HepG2 (cell line): ENCODE measurements around the gene NME4. TPM values are rescaled to one million over a fixed set of nuclear protein-coding genes. Genes with fewer than 3 reads are reported as not detected.

Source experiments
- CEBPB ChIP-seq: IDR thresholded peaks from 2 replicates; pipeline ENCODE4 v1.6.1; 2011; ENCODE audit warnings: low read depth, low read length, improper control_type of control experiment, borderline replicate concordance
- CEBPG ChIP-seq: IDR thresholded peaks from 2 replicates; pipeline ENCODE4 v1.6.1; 2016
- FOSL2 ChIP-seq: sonication (generic); formaldehyde crosslinking; IDR thresholded peaks from 2 replicates; pipeline ENCODE4 v1.4.0; 2020; ENCODE audit warnings: missing genetic modification reagents
- IRX3 ChIP-seq: sonication (generic); formaldehyde crosslinking; IDR thresholded peaks from 2 replicates; pipeline ENCODE4 v1.8.1; 2023; ENCODE audit warnings: mild to moderate bottlenecking, low read depth, missing genetic modification reagents, borderline replicate concordance
- KAT2B ChIP-seq: fragments of 150-350 bp; IDR thresholded peaks from 2 replicates; pipeline ENCODE4 v1.6.1; 2014; ENCODE audit warnings: low read depth, low read length, borderline replicate concordance
- MTA1 ChIP-seq: sonication (generic); formaldehyde crosslinking; IDR thresholded peaks from 2 replicates; pipeline ENCODE4 v1.4.0; 2020; ENCODE audit warnings: missing genetic modification reagents, mild to moderate bottlenecking, borderline replicate concordance
- NCOA5 ChIP-seq: sonication (generic); formaldehyde crosslinking; IDR thresholded peaks from 2 replicates; pipeline ENCODE4 v1.4.0; 2020; ENCODE audit warnings: missing genetic modification reagents
- NR2F2 ChIP-seq: IDR thresholded peaks from 2 replicates; pipeline ENCODE4 v1.6.1; 2012; ENCODE audit warnings: low read depth, inconsistent platforms, borderline replicate concordance
- POLR2G ChIP-seq: fragments of 200-400 bp; formaldehyde crosslinking; IDR thresholded peaks from 2 replicates; pipeline ENCODE4 v1.6.1; 2018; ENCODE audit warnings: mild to moderate bottlenecking, low read depth, low read length, moderate library complexity
- PRPF4 ChIP-seq: fragments of 200-400 bp; formaldehyde crosslinking; IDR thresholded peaks from 2 replicates; pipeline ENCODE4 v1.6.1; 2016; ENCODE audit warnings: low read length, low read depth; ENCODE audit not compliant: poor library complexity, severe bottlenecking
- SMAD9 ChIP-seq: sonication (generic); formaldehyde crosslinking; IDR thresholded peaks from 2 replicates; pipeline ENCODE4 v1.5.1; 2020; ENCODE audit warnings: mild to moderate bottlenecking, missing genetic modification reagents
- TBX2 ChIP-seq: sonication (generic); formaldehyde crosslinking; IDR thresholded peaks from 2 replicates; pipeline ENCODE4 v1.5.0; 2020; ENCODE audit warnings: missing genetic modification reagents, mild to moderate bottlenecking, borderline replicate concordance
- TFDP1 ChIP-seq: IDR thresholded peaks from 2 replicates; pipeline ENCODE4 v1.6.1; 2016; ENCODE audit warnings: missing compliant biosample characterization, missing genetic modification reagents, borderline replicate concordance
- THAP11 ChIP-seq: IDR thresholded peaks from 2 replicates; pipeline ENCODE4 v1.6.1; 2016; ENCODE audit warnings: missing biosample characterization, missing genetic modification reagents
- ZNF232 ChIP-seq: sonication (generic); formaldehyde crosslinking; IDR thresholded peaks from 2 replicates; pipeline ENCODE4 v1.4.0; 2020; ENCODE audit warnings: missing genetic modification reagents, borderline replicate concordance
- ZNF44 ChIP-seq: sonication (generic); formaldehyde crosslinking; IDR thresholded peaks from 2 replicates; pipeline ENCODE4 v1.5.1; 2020; ENCODE audit warnings: mild to moderate bottlenecking, missing genetic modification reagents
- ZNF547 ChIP-seq: sonication (generic); formaldehyde crosslinking; IDR thresholded peaks from 2 replicates; pipeline ENCODE4 v1.5.1; 2020; ENCODE audit warnings: mild to moderate bottlenecking, missing genetic modification reagents
- ZNF713 ChIP-seq: sonication (generic); formaldehyde crosslinking; IDR thresholded peaks from 2 replicates; pipeline ENCODE4 v1.4.0; 2020; ENCODE audit warnings: mild to moderate bottlenecking, missing genetic modification reagents
- ZNF792 ChIP-seq: IDR thresholded peaks from 2 replicates; pipeline ENCODE4 v1.6.1; 2016
- ZSCAN5A ChIP-seq: sonication (generic); formaldehyde crosslinking; IDR thresholded peaks from 2 replicates; pipeline ENCODE4 v1.8.0; 2022; ENCODE audit warnings: mild to moderate bottlenecking, missing genetic modification reagents, borderline replicate concordance
- polyA plus RNA-seq, 8 experiments: library from polyadenylated mRNA; depleted of rRNA in 3 of 8; stranded (reverse) in 7 of 8; unstranded in 1 of 8; fragments of >200 nt; fragmentation: Illumina TruSeq in 4 of 8; extraction: Trizol in 4 of 8; gene quantifications; 2 replicates each; pipeline versions ENCODE4 v1.2.1 to v1.2.3, GENCODE V29; 2011 to 2016; ENCODE audit warnings: low read depth in 4 of 8, missing spikeins in 1 of 8, mixed read lengths in 1 of 8; ENCODE audit not compliant: insufficient read depth in 1 of 8
- total RNA-seq, 5 experiments: library from RNA; depleted of rRNA; stranded (reverse); fragments of >200 nt; fragmentation: Illumina TruSeq; extraction: Trizol; gene quantifications; 2 replicates each; pipeline ENCODE4 v1.2.3, GENCODE V29; 2016; ENCODE audit warnings: low read depth in 1 of 5
- TF ChIP-seq, protein P1 (sequence below): sonication (generic); formaldehyde crosslinking; IDR thresholded peaks from 2 replicates; pipeline ENCODE4 v1.5.1; 2020; ENCODE audit warnings: mild to moderate bottlenecking, missing genetic modification reagents, moderate library complexity
- TF ChIP-seq, protein P2 (sequence below): sonication (generic); formaldehyde crosslinking; IDR thresholded peaks from 2 replicates; pipeline ENCODE4 v1.5.0; 2020; ENCODE audit warnings: mild to moderate bottlenecking, missing genetic modification reagents, borderline replicate concordance

NME4 gene
- total and polyA plus RNA-seq, 2 of the 13 experiments (the other 11 are each of a cell fraction or from before 2014, with no cell fraction given) = 121 to 263 TPM

DNA sequence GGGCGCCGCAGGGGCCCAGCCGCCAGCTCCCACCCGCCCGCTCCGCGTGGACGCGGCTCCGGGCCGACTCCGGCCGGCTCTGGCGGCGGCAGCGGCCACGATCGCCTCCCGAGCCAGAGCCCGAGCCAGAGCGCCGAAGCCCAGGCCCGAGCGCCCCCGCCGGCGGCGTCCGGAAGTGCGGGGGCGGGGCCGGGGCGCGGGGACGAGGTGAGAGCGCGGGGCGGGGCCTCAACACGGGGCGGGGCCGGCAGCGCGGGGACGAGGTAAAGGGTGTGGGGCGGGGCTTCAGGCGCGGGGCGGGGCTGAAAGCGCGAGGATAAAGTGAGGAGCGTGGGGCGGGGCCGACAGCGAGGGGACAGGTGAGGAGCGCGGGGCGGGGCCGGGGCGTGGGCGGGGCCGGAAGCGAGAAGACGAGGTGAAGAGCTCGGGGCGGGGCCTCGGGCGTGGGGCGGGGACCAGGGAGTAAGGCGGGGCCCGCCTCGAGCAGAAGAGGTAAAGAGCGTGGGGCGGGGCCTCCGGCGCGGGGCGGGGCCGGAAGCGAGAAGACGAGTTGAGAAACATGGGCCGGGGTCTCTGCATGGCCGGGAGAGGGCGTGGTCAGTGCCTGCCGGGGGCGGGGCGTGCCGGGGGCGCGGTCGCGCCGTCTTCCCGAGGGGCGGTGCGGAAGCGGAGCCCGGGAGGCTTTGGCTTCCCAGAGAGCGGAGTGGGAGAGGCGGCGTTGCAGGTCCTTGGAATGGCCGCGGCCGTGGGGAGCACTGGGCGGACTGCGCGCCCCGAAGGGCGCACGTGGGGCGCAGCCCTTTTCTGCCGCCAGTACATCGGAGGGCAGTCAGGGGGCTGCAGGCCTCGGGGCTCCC lies 44.2 kb upstream of the NME4 start, which contains the start of gene AXIN1 (continued):
- TF ChIP-seq IRX3 (CRISPR knock-in tag) = no peak
- no peak for TF ChIP-seq KAT2B
- no peak for TF ChIP-seq ZNF792
- TF ChIP-seq CEBPG (CRISPR knock-in tag) = no peak
- no peak; the same call in 1 of the 2 replicates for TF ChIP-seq TFDP1 (CRISPR knock-in tag)
- no peak for TF ChIP-seq SMAD9 (CRISPR knock-in tag)
- TF ChIP-seq, protein P1, sequence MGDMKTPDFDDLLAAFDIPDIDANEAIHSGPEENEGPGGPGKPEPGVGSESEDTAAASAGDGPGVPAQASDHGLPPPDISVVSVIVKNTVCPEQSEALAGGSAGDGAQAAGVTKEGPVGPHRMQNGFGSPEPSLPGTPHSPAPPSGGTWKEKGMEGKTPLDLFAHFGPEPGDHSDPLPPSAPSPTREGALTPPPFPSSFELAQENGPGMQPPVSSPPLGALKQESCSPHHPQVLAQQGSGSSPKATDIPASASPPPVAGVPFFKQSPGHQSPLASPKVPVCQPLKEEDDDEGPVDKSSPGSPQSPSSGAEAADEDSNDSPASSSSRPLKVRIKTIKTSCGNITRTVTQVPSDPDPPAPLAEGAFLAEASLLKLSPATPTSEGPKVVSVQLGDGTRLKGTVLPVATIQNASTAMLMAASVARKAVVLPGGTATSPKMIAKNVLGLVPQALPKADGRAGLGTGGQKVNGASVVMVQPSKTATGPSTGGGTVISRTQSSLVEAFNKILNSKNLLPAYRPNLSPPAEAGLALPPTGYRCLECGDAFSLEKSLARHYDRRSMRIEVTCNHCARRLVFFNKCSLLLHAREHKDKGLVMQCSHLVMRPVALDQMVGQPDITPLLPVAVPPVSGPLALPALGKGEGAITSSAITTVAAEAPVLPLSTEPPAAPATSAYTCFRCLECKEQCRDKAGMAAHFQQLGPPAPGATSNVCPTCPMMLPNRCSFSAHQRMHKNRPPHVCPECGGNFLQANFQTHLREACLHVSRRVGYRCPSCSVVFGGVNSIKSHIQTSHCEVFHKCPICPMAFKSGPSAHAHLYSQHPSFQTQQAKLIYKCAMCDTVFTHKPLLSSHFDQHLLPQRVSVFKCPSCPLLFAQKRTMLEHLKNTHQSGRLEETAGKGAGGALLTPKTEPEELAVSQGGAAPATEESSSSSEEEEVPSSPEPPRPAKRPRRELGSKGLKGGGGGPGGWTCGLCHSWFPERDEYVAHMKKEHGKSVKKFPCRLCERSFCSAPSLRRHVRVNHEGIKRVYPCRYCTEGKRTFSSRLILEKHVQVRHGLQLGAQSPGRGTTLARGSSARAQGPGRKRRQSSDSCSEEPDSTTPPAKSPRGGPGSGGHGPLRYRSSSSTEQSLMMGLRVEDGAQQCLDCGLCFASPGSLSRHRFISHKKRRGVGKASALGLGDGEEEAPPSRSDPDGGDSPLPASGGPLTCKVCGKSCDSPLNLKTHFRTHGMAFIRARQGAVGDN (CRISPR knock-in tag) = peak; percentile 79; the same call in 1 of the 2 replicates
- no peak for TF ChIP-seq CEBPB
- no peak for TF ChIP-seq ZSCAN5A
- peak; percentile 91; the same call in 1 of the 2 replicates for TF ChIP-seq TBX2 (CRISPR knock-in tag)
- TF ChIP-seq NR2F2 = no peak
- no peak for TF ChIP-seq PRPF4
- no peak for TF ChIP-seq ZNF44 (CRISPR knock-in tag)
- no peak for TF ChIP-seq FOSL2 (CRISPR knock-in tag)
- peak; percentile 47; the same call in 1 of the 2 replicates for TF ChIP-seq THAP11 (CRISPR knock-in tag)
- TF ChIP-seq, protein P2, sequence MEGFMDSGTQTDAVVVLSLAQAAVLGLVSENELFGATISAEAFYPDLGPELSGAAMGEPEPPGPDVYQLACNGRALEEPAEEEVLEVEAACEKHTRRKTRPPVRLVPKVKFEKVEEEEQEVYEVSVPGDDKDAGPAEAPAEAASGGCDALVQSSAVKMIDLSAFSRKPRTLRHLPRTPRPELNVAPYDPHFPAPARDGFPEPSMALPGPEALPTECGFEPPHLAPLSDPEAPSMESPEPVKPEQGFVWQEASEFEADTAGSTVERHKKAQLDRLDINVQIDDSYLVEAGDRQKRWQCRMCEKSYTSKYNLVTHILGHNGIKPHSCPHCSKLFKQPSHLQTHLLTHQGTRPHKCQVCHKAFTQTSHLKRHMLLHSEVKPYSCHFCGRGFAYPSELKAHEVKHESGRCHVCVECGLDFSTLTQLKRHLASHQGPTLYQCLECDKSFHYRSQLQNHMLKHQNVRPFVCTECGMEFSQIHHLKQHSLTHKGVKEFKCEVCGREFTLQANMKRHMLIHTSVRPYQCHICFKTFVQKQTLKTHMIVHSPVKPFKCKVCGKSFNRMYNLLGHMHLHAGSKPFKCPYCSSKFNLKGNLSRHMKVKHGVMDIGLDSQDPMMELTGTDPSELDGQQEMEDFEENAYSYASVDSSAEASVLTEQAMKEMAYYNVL (CRISPR knock-in tag) = no peak
- no peak for TF ChIP-seq MTA1 (CRISPR knock-in tag)
- TF ChIP-seq ZNF232 = no peak
- peak; percentile 60 for TF ChIP-seq POLR2G
- TF ChIP-seq ZNF713 = no peak
- no peak for TF ChIP-seq NCOA5 (CRISPR knock-in tag)
- no peak for TF ChIP-seq ZNF547 (CRISPR knock-in tag)
